Stimulated activated CD8-positive, alpha-beta memory T cell treated with anti-CD3 and anti-CD28 coated beads, Interleukin-7, amount 100 ng/mL, for 24 hours (primary cell): ENCODE results near the gene PMPCB.
A peak's percentile ranks its signal among the peaks of the same experiment; 100 is the strongest.
"Not testable (repeated sequence)": the region's sequence is repeated elsewhere in the genome, so short reads cannot be mapped to it uniquely, and the experiment has no call there.

Experiments
- DNase-seq: peaks from one replicate; pipeline ENCODE4 v3.0.0-alpha.2; 2020; ENCODE audit warnings: low read depth

Gene PMPCB

GRCh38 chr7:103296901-103297836 lies at the start of gene PMPCB:
Gene PMPCB, plus strand, starts transcription at chr7:103297435. Its CDS starts 25 bp downstream, at chr7:103297460.
- peak; percentile 97 for DNase-seq

DNA sequence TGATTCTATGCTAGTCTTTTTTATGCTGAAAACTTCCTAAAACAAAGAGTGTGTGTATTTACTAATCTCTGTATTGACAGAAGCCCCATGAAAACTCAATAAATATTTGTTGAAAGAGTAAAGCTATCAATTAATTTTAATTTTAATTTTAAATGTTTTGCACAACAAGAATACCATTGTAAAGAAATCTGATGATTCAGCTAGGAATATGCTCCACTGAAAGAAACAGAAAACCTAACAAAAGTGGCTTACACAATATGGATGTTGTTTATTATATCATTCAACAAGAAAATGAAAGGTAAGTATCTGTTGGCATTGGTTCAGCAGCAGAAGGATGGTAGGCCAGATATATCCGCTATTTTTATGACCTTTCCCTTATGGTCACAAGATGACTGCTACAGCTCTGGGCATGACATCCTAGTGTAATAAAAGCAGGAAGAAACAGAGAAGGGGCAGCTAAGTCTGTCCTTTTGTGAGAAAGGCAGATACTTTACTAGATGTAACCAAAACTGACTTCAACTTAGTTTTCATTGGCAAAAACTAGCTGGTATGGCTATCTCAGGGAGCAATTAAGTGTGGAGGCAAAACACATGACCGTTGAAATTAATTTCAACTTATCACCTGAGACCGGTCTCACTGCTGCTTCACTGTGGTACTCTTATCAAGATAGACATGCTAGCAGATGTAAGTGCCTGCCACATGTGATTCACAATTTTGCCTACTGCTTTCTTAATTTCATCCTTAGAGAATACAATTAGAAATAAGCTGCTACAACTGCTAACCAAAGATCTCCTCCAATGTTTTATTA lies 43.3 kb upstream of the PMPCB start:
- not testable (repeated sequence) for DNase-seq

DNA sequence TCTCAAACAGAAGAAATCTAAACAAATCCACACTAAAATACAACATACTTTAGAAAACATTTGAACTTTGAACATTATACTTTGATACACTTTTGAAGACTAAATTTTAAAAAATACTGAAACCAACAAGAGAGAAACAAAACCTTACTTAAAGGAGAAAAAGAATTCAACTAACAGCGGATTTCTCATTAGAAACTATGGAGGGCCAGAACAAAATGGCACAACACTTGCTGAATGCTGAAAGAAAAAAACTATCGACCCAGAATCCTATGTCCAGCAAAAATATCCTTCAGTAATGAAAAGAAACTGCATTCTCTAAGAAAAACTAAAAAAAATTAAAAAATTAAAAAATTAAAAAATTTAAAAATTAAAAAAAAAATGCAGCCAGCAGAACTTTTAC lies 33.2 kb upstream of the PMPCB start:
- not testable (repeated sequence) for DNase-seq

- DNase-seq, result not testable (repeated sequence)
Measured at GRCh38 chr7:103266229-103266628, 31.0 kb upstream of the PMPCB start.

GRCh38 chr7:103273374-103273773 lies 23.9 kb upstream of the PMPCB start:
- DNase-seq, result not testable (repeated sequence)

GRCh38 chr7:103274867-103275266 lies 22.4 kb upstream of the PMPCB start:
- DNase-seq, result not testable (repeated sequence)

DNA sequence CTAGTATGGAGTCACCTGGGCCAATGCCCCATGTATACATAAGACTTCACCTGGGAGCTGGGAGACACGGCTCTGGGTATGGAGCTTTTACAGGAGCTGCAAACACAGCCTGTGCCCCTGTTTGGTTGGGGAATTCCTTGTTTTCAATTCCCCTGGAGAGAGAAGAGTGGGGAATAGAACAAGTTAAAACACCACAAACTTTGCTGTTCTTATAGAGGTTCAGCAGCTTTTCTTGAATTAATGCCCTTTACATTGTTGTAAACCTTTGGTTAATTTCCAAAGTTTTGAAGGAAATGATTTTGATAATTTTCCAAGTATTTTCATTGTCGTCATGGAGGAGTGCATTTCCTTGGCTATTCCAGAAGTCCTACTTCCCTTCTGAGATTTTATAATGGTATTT lies 19.0 kb upstream of the PMPCB start:
- not testable (repeated sequence) for DNase-seq

DNA sequence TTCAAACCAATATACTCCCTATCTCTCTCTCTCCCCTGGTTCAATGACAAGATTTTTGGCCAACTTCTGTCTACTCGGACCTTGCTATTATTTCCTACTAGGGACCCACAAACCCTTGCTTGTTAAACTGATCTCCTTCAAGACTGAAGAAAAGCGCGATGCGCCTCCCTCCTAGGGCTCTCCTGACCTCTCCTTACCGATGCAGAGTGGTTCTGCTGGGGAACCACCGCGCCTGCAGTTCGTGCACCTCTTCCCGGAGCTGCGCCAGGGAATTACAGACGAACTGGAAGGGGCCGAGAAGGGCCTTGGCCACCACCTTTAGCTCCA lies 17.6 kb upstream of the PMPCB start:
- not testable (repeated sequence) for DNase-seq

- DNase-seq, result peak; percentile 82
Measured at GRCh38 chr7:103279963-103280802, 17.1 kb upstream of the PMPCB start.

- not testable (repeated sequence) for DNase-seq
Measured at GRCh38 chr7:103280803-103281155, 16.5 kb upstream of the PMPCB start.

DNA sequence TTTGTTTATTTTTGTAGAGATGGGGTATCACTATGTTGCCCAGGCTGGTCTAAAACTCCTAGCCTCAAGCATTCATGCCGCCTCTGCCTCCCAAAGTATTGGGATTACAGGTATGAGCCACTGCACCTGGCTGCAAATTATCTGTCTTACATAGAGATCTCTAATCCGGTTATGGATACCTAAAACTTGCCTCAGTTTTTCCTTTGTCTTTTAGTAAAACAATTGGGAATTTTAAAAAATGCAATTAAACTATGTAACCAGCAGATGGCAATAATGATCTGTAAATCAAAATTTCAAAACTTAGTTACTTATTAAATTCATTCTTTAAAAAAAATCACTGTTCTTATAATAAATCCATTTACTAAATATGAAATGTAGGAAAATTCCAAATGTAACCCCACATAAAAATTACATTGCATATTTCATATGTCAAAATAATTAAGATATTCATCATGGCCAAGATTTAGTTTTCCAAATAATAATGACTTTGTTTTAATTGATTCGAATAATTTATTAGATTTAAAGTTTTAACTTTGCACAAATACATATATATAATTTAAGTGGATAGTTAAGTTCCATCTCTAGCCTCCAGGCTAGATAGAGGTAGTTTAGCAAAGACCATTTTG lies 14.3 kb upstream of the PMPCB start:
- DNase-seq, result not testable (repeated sequence)

DNA sequence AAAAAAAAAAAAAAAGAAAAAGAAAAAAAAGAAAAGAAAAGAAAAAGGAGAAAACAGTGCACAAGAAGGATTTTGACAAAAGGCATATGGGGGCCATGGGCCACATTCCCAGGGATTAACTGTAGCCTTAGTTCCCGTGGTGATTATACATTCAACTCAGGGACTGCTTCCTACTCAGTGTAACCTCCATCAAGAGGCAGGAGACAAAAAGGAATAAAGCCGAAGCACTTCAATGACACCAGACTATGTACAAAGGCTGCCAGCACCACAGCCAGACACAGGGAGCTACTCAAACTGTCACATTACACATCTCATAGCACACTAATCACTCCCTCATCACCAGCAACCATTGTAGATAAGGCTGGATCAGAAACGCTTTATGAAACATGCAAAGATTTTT lies 5.1 kb upstream of the PMPCB start:
- DNase-seq, result no peak

DNA sequence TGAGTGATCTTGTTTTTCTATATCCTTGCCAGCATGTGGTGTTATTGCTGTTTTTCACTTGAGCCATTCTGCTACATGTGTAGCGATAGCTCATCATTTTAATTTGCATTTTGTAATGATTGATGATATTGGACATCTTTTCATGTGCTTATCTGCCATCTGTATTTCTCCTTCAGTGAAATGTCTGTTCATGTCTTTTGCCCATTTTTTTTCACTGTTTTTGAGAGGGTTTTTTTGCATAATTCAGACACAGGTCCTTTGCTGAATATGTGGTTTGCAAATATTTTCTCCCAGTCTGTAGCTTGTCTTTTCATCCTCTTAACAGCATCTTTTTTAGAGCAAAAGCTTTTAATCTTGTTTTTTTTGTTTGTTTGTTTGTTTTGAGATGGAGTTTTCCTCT lies 3.7 kb upstream of the PMPCB start:
- no peak for DNase-seq

- DNase-seq, result no peak
Measured at GRCh38 chr7:103297837-103298179, 573 bp downstream of the PMPCB start.

DNA sequence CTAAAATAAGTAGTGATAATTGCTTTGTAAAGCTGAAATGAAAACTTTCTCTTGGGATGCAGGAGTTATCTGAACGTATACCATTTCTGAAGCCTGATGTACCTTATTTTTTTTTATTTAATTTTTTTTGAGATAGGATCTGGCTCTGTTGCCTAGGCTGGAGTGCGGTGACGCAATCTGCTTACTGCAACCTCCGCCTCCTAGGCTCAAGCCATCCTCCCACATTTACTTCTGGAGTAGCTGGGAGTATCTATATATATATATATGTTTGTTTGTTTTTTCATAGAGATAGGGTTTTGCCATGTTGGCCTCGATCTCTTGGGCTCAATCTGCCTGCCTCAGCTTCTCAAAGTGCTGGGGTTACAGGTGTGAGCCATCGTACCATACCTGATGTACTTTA lies 2.4 kb downstream of the PMPCB start:
- no peak for DNase-seq

- DNase-seq, result no peak
Measured at GRCh38 chr7:103301441-103301840, 4.2 kb downstream of the PMPCB start.

DNA sequence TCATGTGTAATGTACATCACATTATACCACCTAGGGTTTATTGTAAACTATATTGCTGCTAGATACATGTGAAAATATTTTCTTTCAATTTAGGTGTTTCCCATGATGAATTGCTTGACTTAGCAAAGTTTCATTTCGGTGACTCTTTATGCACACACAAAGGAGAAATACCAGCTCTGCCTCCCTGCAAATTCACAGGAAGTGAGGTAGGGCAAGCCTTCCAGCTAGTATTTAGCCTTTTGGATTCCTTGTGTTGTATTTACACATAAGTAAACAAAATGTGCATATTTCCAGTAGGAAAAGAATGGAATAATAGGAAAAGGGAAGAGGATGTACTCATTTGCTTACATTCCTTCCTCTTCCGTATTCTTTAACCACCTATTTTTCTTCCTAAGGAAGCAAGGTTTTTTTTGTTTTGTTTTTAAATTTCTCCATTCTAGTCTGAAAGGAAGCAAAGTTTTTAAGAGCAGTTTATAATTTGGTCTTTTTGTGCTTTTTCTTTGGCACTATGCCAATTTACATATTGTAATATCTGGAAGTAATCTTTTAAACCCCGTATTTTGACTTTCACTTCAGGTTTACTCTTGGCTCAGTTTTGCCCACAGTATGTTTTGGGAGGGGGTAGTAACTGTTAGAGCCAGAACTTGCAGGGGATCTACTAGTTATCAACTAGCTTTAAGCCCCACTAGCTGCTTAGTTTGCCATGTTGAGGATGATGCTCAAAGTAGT lies 10.4 kb downstream of the PMPCB start:
- DNase-seq, result no peak

- no peak for DNase-seq
Measured at GRCh38 chr7:103314852-103315251, 17.6 kb downstream of the PMPCB start.

DNA sequence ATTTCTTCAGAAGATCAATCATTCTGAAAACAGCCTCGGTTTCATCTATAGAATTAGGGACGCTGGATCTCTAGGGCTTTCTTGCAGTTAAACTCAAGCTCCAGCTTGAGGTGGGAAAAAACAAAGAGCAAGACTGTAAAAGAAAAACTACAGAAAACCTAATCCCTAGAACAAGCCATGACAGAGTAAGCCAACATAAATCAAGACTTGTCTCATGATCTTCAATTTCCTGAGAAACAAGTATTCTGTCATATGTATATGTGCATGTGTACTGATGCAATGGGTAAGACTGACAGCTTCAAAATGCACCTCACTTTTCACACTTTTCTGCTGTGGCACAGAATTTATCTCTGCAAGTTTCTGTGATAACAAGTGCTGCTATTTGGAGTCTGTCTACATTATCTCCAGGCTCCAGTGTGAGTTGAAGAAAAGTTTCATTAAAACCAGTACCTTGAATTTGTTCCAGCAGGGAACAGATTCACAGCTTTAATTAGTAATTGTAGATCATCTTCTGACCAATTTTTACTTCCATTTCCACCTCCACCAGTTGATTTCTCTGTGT lies 19.2 kb downstream of the PMPCB start:
- DNase-seq, result no peak

- DNase-seq, result no peak
Measured at GRCh38 chr7:103317009-103317408, 19.8 kb downstream of the PMPCB start.

- no peak for DNase-seq
Measured at GRCh38 chr7:103325744-103326143, 28.5 kb downstream of the PMPCB start.
